Kasumi-1 (cell line): ENCODE data around the gene CDC5L.

ENCODE experiments used
- DNase-seq, 2 experiments: peaks; one replicate each; lab custom pipeline; 2025; lab: John Stamatoyannopoulos, UW

The CDC5L gene

GRCh38 chr6:44373787-44374186 is 13.7 kb upstream of the CDC5L start:
- DNase-seq: no peak

- no peak for DNase-seq
These were observed 12.4 kb upstream of the CDC5L start for GRCh38 chr6:44375071-44375470.

- DNase-seq: no peak
These were observed 10.0 kb upstream of the CDC5L start for GRCh38 chr6:44377484-44377883.

DNA sequence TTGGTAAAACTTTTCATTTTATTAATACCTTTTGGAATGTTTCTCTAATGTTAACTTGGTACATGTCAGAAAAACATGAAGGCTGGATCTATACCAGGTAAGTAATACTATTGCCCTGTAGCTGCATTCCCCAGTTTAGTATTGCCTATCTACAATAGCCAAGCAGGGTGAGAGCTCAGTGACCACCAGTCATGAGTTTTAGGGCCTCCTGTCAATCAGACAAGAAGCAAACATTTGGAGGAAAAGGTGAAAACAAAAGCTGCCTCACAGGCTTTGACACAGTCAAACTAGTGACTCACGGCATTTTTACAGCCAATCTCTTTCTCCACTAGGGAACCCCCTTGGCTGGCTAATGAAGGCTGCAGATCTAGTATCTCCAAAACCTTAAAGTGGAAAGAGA is 9.5 kb upstream of the CDC5L start:
- no peak for DNase-seq

- peak; percentile 76 to 79 for DNase-seq
These were observed 5.8 kb upstream of the CDC5L start for GRCh38 chr6:44381739-44382138.

GRCh38 chr6:44386364-44386928 is 1.1 kb upstream of the CDC5L start:
- DNase-seq: no peak

DNA sequence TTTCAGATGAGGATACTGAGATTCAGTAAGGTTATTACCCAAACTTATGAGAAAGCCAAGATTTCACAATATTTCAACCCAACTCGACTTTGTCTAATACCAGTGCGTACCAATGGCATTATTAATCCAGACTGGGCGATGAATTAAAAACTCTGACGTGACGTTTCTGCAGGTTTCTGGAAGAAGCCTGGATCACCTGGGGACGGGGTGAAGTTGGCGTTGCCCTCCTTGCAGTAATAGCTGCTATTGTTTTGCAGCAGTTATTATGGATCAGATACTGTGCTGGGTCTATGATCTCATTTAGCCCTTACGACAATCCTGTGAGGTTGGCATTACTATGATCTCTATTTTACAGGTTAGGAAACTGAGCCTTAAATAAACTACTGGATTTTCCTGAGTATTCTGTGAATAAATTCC is 569 bp upstream of the CDC5L start:
- no peak for DNase-seq

GRCh38 chr6:44388135-44388487 is 605 bp downstream of the CDC5L start:
- DNase-seq: peak; percentile 55 to 57

DNA sequence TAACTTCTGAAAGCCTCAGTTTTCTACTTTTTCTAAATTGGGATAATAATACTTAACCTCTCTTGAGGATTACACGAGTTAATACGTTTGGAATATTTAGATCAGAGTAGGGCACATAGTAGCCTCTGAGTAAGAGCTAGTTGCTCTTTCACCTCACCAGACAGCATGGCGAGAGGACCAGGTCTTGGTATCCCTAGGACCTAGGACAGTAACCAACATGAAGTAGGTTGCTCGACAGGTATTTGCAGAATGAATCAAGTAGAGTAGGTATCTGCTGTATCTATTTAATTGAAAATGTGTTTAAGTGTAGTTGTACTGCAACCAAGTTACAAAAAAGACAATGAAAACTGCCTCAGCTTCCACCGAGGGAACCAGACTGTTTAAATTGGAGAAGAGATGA is 1.4 kb downstream of the CDC5L start:
- no peak for DNase-seq

GRCh38 chr6:44390158-44390683 is 2.7 kb downstream of the CDC5L start:
- no peak for DNase-seq

GRCh38 chr6:44395501-44395900 is 8.0 kb downstream of the CDC5L start:
- no peak for DNase-seq

DNA sequence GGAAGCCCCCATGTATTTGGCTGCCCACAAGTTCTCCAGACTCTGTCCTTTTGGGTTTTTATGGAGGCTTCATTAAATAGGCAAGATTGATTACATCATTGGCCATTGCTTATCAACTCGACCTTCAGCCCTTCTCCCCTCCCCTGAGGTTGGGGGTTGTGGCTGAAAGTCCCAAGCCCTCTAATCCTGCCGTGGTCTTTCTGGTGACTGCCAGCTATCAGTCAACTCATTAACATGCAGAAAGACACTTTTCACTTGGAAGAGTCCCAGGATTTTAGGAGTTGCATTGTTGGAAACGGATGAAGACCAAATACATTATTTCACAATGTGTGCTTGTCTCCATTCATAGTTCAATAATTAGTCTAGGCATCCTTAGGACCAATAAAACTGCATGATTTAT is 9.5 kb downstream of the CDC5L start:
- DNase-seq: no peak

DNA sequence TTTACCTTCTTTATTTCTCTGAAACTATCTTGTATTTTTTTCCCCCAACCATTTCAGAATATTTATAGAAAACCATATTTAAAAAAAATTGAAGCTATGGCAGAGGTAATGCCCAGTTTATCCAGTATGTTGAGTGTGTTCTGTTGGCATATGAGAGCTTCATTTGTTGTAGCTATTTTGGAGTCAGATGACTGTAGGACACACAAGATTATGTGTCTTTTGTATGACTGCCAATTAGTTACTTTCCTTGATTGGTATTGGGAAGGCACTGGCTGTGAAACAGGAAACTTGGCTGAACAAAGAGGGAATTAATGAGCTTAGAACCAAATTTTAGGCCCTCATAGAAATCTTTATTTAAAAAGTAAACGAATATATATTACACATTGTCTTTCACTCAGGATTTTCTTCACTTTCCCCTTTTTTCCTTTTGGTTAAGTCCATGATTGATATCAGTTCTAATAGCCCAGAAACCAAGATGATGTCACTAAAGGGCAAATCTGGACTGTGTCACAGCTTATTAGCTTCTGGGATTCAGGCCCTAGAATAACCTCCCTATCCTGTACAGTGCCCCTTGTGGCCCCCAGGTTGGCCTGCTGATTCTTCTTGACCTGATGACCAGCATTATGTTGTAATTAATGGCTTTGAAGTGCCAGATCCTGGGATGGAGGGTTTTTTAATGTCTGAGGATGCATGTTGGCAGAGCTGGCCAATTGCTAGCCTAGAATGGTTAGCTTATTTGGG is 10.1 kb downstream of the CDC5L start:
- DNase-seq: no peak

- DNase-seq: no peak
These were observed 12.5 kb downstream of the CDC5L start for GRCh38 chr6:44399991-44400390.

DNA sequence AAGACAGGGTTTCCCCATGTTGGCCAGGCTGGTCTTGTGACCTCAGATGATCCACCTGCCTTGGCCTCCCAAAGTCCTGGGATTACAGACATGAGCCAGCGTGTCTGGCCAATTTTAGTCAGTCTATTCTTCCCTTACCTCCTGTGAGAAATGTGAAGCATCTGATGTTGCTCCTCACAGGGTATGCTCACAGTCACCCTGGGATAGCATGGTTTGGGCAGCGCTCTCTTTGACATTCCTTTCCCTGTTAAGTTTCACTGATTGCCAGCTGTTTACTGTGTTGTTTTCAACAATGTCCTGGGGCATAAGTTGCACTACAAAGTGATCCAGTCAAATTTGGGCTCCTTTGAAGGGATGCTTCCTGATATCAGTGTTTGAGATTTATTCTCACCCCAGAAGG is 13.1 kb downstream of the CDC5L start:
- DNase-seq: no peak

GRCh38 chr6:44401138-44401537 is 13.6 kb downstream of the CDC5L start:
- no peak for DNase-seq

DNA sequence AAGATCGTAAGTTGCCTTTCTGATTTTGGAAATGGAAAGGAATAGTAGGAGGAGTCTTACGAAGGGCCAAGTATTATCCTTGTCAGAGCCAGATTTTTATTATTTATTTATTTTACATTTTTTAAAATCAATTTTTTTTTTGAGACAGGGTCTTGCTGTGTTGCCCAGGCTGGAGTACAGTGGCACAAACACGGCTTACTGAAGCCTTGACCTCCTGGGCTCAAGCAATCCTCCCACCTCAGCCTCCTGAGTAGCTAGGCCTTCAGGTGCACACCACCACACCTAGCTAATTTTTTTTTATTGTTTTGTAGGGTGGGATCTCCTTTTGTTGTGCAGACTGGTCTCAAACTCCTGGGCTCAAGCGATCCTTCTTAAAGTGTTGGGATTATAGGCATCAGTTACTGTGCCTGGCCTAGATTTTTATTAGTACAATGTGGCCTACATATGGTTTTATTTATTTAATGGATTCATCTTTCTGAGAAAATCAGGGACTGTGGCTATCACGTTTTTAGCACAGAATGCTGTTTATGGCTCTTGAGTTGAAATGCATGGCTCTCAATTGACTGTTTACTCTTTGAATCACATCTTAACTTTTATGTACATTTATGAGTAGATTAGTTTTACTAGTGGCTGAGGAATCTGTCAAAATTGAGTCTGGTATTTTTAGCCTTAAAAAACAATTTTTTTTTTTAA is 16.7 kb downstream of the CDC5L start:
- DNase-seq: no peak

DNA sequence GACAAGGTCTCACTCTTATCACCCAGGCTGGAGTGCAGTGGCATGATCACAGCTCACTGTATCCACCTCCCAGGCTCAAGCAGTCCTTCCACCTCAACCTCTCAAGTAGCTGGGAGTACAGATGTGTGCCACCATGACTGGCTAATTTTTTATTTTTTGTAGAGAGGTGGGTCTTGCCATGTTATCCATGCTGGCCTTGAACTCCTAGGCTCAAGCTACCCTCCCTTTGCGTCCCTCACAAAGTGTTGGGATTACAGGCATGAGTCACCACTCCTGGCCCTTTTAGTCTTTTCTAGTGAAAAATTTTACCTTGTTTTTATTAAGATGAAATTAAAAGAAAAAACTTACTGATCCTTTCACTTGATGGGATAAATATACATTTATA is 17.2 kb downstream of the CDC5L start:
- no peak for DNase-seq

- no peak for DNase-seq
These were observed 20.6 kb downstream of the CDC5L start for GRCh38 chr6:44407951-44408670.

DNA sequence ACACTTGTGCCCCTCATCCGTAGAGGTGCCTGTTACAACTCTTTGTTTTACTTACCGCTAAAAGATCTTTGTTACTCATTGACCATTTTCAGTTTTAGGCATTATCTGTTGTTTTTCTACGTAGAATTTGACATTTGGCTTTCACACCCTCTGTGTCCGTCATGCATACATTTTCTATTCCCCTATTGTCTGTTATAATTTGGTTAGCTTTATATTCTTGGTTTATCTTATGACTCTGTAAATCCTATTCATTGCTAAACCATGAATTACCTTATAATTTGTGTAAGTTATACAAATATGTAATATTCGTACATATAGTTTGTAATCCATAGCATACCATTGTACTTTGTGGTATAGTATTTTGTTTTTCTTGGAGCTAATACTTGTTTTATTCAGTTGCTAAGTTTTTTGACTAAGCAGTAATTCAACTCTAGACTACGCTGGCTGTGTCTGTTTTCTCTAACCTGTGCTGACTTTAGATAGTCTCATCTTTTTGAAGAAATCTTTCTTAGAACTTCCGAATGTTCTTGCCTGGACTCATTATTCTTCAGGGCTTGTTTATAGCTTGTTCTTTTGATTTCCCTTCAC is 21.8 kb downstream of the CDC5L start:
- DNase-seq: no peak

- DNase-seq: no peak
These were observed 22.9 kb downstream of the CDC5L start for GRCh38 chr6:44410363-44410762.

DNA sequence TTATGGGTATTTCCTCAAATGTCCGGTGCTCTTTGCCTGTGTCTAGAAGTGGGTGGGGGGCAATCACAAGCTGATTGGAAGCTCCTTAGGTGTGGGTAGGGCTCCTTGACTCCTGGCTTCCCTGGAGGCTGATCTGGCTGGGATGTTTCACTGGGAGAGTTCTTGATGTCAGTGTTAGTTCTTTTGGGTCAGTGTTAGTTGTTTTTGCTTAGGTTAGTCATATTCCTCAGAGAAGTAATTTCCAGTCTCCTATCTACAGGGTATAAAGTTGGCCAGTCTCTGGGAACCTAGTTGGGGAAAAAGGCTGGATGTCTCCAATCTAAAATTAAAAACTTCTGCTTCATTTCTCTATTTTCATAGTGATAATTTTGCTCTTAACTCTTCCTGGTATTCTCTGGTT is 23.6 kb downstream of the CDC5L start:
- DNase-seq: no peak
